HG03175 (cell line): ENCODE data around the gene NOCT.
"Not testable (repeated sequence)": the region's sequence is repeated elsewhere in the genome, so short reads cannot be mapped to it uniquely, and the experiment has no call there.

ENCODE experiments used
- ATAC-seq: cut with Tn5 transposase; IDR thresholded peaks from one replicate; pipeline ENCODE4 v1.9.1; 2021; ENCODE audit warnings: mild to moderate bottlenecking, moderate library complexity; ENCODE audit not compliant: unreplicated experiment

Gene NOCT

GRCh38 chr4:139015269-139015947 is at the start of gene NOCT:
Gene NOCT (plus strand): TSS chr4:139015781. CDS start chr4:139015982, 201 bp downstream.
- peak; percentile 95 for ATAC-seq

GRCh38 chr4:138967313-138967712 is 48.3 kb upstream of the NOCT start:
- ATAC-seq: peak; percentile 98

GRCh38 chr4:138972956-138973801 is 42.4 kb upstream of the NOCT start:
- no peak for ATAC-seq

- ATAC-seq: no peak
These were observed 40.4 kb upstream of the NOCT start for GRCh38 chr4:138975225-138975624.

- no peak for ATAC-seq
These were observed 39.1 kb upstream of the NOCT start for GRCh38 chr4:138976526-138976925.

- peak; percentile 97 for ATAC-seq
These were observed 38.1 kb upstream of the NOCT start for GRCh38 chr4:138977524-138977923.

- no peak for ATAC-seq
These were observed 37.5 kb upstream of the NOCT start for GRCh38 chr4:138978028-138978585.

GRCh38 chr4:138978600-138978999 is 37.0 kb upstream of the NOCT start:
- ATAC-seq: no peak

GRCh38 chr4:138979742-138980141 is 35.8 kb upstream of the NOCT start:
- no peak for ATAC-seq

GRCh38 chr4:138981930-138982390 is 33.6 kb upstream of the NOCT start:
- no peak for ATAC-seq

GRCh38 chr4:138982754-138983153 is 32.8 kb upstream of the NOCT start:
- no peak for ATAC-seq

- ATAC-seq: no peak
These were observed 31.9 kb upstream of the NOCT start for GRCh38 chr4:138983690-138984089.

- ATAC-seq: no peak
These were observed 30.9 kb upstream of the NOCT start for GRCh38 chr4:138984647-138985046.

GRCh38 chr4:138992676-138993075 is 22.9 kb upstream of the NOCT start:
- ATAC-seq: no peak

GRCh38 chr4:138996090-138996489 is 19.5 kb upstream of the NOCT start:
- no peak for ATAC-seq

- ATAC-seq: no peak
These were observed 15.9 kb upstream of the NOCT start for GRCh38 chr4:138999666-139000065.

- ATAC-seq: not testable (repeated sequence)
These were observed 15.4 kb upstream of the NOCT start for GRCh38 chr4:139000134-139000533.

- not testable (repeated sequence) for ATAC-seq
These were observed 14.2 kb upstream of the NOCT start for GRCh38 chr4:139001430-139001829.

- not testable (repeated sequence) for ATAC-seq
These were observed 11.9 kb upstream of the NOCT start for GRCh38 chr4:139003668-139004067.

GRCh38 chr4:139005774-139006173 is 9.8 kb upstream of the NOCT start:
- ATAC-seq: no peak

GRCh38 chr4:139007640-139008039 is 7.9 kb upstream of the NOCT start:
- ATAC-seq: no peak

- ATAC-seq: not testable (repeated sequence)
These were observed 7.3 kb upstream of the NOCT start for GRCh38 chr4:139008278-139008677.
